SHP77 (cell line): ENCODE measurements around the gene STPG1.

Experiments
- DNase-seq, 2 experiments: peaks; one replicate each; lab custom pipeline; 2025; lab: John Stamatoyannopoulos, UW

Gene STPG1

GRCh38 chr1:24317956-24318614 is 95.5 kb downstream of the STPG1 start:
- no peak for DNase-seq

GRCh38 chr1:24317081-24317480 is 96.5 kb downstream of the STPG1 start:
- DNase-seq, result no peak

GRCh38 chr1:24316645-24317044 is 96.9 kb downstream of the STPG1 start:
- no peak for DNase-seq

- DNase-seq, result no peak
Observed at GRCh38 chr1:24315391-24315790, 98.2 kb downstream of the STPG1 start.

GRCh38 chr1:24311741-24312140 is 101.8 kb downstream of the STPG1 start:
- no peak for DNase-seq

GRCh38 chr1:24311234-24311633 is 102.3 kb downstream of the STPG1 start:
- DNase-seq, result no peak

- no peak for DNase-seq
Observed at GRCh38 chr1:24309762-24310485, 103.7 kb downstream of the STPG1 start.

GRCh38 chr1:24308365-24309015 is 105.1 kb downstream of the STPG1 start:
- no peak for DNase-seq
